K562 (cell line): Measurements from ENCODE around the gene PDE2A. TPM values are rescaled to one million over a fixed set of nuclear protein-coding genes. Genes with fewer than 3 reads are reported as not detected.

Experiments
- ARID1B ChIP-seq: fragments of 450-650 bp; IDR thresholded peaks from 2 replicates; pipeline ENCODE4 v1.6.1; 2016; ENCODE audit warnings: antibody characterized with exemption, mild to moderate bottlenecking, inconsistent platforms
- ATF1 ChIP-seq, 2 experiments: fragments of 450-650 bp in 1 of 2; IDR thresholded peaks; 2 replicates each; pipeline ENCODE4 v1.6.1; 2016; ENCODE audit warnings: missing compliant biosample characterization in 1 of 2, missing genetic modification characterization in 1 of 2
- CBFA2T3 ChIP-seq: fragments of 450-650 bp; IDR thresholded peaks from 2 replicates; pipeline ENCODE4 v1.6.1; 2017
- CREM ChIP-seq: IDR thresholded peaks from 2 replicates; pipeline ENCODE4 v1.6.1; 2014; ENCODE audit warnings: antibody characterized with exemption, low read depth
- HDAC1 ChIP-seq, 2 experiments: fragments of 450-650 bp; IDR thresholded peaks; 2 replicates each; pipeline ENCODE4 v1.6.1; 2016 to 2017; ENCODE audit warnings: inconsistent platforms in 1 of 2, mild to moderate bottlenecking in 1 of 2, moderate library complexity in 1 of 2
- HDAC2 ChIP-seq: fragments of 450-650 bp; IDR thresholded peaks from 2 replicates; pipeline ENCODE4 v1.6.1; 2016; ENCODE audit warnings: mild to moderate bottlenecking
- HDAC8 ChIP-seq: fragments of 450-650 bp; IDR thresholded peaks from 2 replicates; pipeline ENCODE4 v1.6.1; 2016; ENCODE audit warnings: mild to moderate bottlenecking, missing genetic modification characterization, moderate library complexity, missing compliant biosample characterization
- HLTF ChIP-seq: fragments of 450-650 bp; IDR thresholded peaks from 2 replicates; pipeline ENCODE4 v1.6.1; 2016
- KDM1A ChIP-seq, 2 experiments: fragments of 450-650 bp; IDR thresholded peaks; 2 replicates each; pipeline ENCODE4 v1.6.1; 2016; ENCODE audit warnings: mild to moderate bottlenecking in 2 of 2
- PKNOX1 ChIP-seq: fragments of 450-650 bp; IDR thresholded peaks from 2 replicates; pipeline ENCODE4 v1.6.1; 2016
- RCOR1 ChIP-seq, 2 experiments: IDR thresholded peaks; 2 replicates each; pipeline ENCODE4 v1.6.1; 2012; ENCODE audit warnings: low read depth in 2 of 2, low read length in 2 of 2, borderline replicate concordance in 1 of 2, improper control_type of control experiment in 1 of 2
- TAL1 ChIP-seq: fragments of 450-650 bp; IDR thresholded peaks from 2 replicates; pipeline ENCODE4 v1.6.1; 2016; ENCODE audit warnings: mild to moderate bottlenecking
- polyA plus RNA-seq, 8 experiments: library from polyadenylated mRNA; depleted of rRNA in 4 of 8; stranded (reverse) in 5 of 8; unstranded in 3 of 8; fragments of >200 nt; fragmentation: Nextera tagmentation in 2 of 8; fragmentation: Illumina TruSeq in 1 of 8; extraction: Ambion mirVana in 2 of 8; extraction: Trizol in 1 of 8; gene quantifications; 2 replicates each; pipeline versions ENCODE4 v1.2.1 to v1.2.3, GENCODE V29; 2011 to 2014; ENCODE audit warnings: inconsistent platforms in 1 of 8, missing spikeins in 1 of 8
- total RNA-seq, 7 experiments: library from RNA; depleted of rRNA in 6 of 7; stranded (reverse); fragments of >200 nt in 6 of 7; fragmentation: Illumina TruSeq in 2 of 7; extraction: Trizol in 2 of 7; gene quantifications; 2 replicates each; pipeline versions ENCODE4 v1.2.1 to v1.2.3, GENCODE V29; 2011 to 2021; ENCODE audit warnings: low replicate concordance in 1 of 7
- TF ChIP-seq, protein P1 (sequence below): fragments of 150-350 bp; conservative IDR thresholded peaks from 2 replicates; pipeline ENCODE4 v1.6.1; 2014; ENCODE audit warnings: low read length
- TF ChIP-seq, protein P2 (sequence below), 2 experiments: fragments of 450-650 bp in 1 of 2; sonication (generic) in 1 of 2; formaldehyde crosslinking in 1 of 2; IDR thresholded peaks in 1 of 2; conservative IDR thresholded peaks in 1 of 2; 2 replicates each; pipeline versions ENCODE4 v1.6.1 to v1.8.1; 2016 to 2023; ENCODE audit warnings: mild to moderate bottlenecking in 2 of 2, moderate library complexity in 2 of 2, inconsistent platforms in 1 of 2, missing genetic modification reagents in 1 of 2

Gene PDE2A
- total and polyA plus RNA-seq, 9 of the 15 experiments (the other 6 are each of a cell fraction or from before 2014, with no cell fraction given): 0.07 to 15.2 (median 1.6) TPM; not detected in 1

DNA sequence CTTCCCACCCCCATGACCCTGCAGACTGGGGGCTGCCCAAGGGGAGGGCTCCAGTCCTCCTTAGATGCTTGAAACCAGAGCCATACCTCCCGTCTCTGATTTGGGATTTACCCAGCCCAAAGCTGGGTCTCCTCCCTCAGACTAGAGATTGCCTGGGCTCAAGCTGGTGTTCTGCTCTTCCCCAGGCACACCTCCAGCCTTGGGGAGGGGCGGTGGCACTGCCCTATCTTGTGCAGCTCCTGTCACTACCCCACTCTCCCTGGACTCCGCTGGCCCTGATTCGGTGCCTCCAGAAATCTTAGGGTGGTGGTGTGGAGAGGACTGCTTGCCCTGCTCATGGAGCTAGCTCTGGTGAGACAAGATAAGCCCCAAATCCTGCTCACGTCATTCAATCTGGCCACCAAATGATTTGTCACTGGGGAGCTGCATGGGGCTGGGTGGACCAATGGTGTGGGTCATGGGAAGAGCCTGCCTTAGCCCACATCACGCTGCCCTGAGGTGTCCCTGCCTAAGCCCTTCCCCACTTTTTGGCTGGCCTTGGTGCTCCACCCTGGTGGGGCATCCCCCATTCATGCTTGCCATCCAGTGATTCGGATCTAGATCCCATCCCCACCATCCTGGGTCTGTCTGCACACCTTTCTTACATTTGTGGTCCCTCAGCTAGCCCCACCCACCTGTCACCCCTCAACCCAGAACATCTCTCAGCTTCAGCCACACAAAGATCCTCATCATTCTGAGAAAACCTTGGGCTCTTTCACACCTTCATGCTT lies 87.7 kb downstream of the PDE2A start (continued):
- no peak for TF ChIP-seq HLTF
- 0 out of 2 replicates have a peak, but pooled peaks have one; percentile 23 for TF ChIP-seq CREM
- TF ChIP-seq HDAC2: peak; percentile 81
- TF ChIP-seq, protein P1, sequence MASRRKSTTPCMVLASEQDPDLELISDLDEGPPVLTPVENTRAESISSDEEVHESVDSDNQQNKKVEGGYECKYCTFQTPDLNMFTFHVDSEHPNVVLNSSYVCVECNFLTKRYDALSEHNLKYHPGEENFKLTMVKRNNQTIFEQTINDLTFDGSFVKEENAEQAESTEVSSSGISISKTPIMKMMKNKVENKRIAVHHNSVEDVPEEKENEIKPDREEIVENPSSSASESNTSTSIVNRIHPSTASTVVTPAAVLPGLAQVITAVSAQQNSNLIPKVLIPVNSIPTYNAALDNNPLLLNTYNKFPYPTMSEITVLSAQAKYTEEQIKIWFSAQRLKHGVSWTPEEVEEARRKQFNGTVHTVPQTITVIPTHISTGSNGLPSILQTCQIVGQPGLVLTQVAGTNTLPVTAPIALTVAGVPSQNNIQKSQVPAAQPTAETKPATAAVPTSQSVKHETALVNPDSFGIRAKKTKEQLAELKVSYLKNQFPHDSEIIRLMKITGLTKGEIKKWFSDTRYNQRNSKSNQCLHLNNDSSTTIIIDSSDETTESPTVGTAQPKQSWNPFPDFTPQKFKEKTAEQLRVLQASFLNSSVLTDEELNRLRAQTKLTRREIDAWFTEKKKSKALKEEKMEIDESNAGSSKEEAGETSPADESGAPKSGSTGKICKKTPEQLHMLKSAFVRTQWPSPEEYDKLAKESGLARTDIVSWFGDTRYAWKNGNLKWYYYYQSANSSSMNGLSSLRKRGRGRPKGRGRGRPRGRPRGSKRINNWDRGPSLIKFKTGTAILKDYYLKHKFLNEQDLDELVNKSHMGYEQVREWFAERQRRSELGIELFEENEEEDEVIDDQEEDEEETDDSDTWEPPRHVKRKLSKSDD: no peak
- TF ChIP-seq PKNOX1: peak; percentile 28
- TF ChIP-seq CBFA2T3: peak; percentile 83
- TF ChIP-seq HDAC8 (tag): no peak
- peak in 1 of 2 experiments; percentile 83; a peak in 2 of 4 replicates for TF ChIP-seq HDAC1 (IDR thresholded peaks at IDR 0.05)
- TF ChIP-seq, protein P2, sequence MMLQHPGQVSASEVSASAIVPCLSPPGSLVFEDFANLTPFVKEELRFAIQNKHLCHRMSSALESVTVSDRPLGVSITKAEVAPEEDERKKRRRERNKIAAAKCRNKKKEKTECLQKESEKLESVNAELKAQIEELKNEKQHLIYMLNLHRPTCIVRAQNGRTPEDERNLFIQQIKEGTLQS (IDR thresholded peaks at IDR 0.05): peak; percentile 28
- TF ChIP-seq, protein P2 (CRISPR knock-in tag; conservative IDR thresholded peaks at IDR 0.05): no peak
- peak; percentile 60 for TF ChIP-seq TAL1
- no peak for TF ChIP-seq ATF1 (CRISPR knock-in tag; IDR thresholded peaks at IDR 0.05)
- peak; percentile 48; the same call in 1 of the 2 replicates for TF ChIP-seq ATF1 (tag; IDR thresholded peaks at IDR 0.05)
- TF ChIP-seq RCOR1 (IDR thresholded peaks at IDR 0.05; ENCODE audit: borderline replicate concordance in 1 of 2, low read depth in 2 of 2, low read length in 2 of 2): peak; percentile 63 to 96; a peak in 3 of 4 replicates
- TF ChIP-seq KDM1A (IDR thresholded peaks at IDR 0.05): peak; percentile 96 to 97
- TF ChIP-seq ARID1B: peak; percentile 67
